Stimulated activated CD8-positive, alpha-beta memory T cell treated with anti-CD3 and anti-CD28 coated beads, Interleukin-2, amount 100 ng/mL, for 48 hours (primary cell): ENCODE data around the gene JHY.
A peak's percentile ranks its signal among the peaks of the same experiment; 100 is the strongest.

Experiments
- DNase-seq, 2 donors: peaks; one replicate each; pipeline ENCODE4 v3.0.0-alpha.2; 2020; ENCODE audit warnings: low read depth in 2 of 2

The JHY gene

GRCh38 chr11:122951211-122951610, 68.7 kb downstream of the JHY start:
- no peak for DNase-seq

- DNase-seq, result no peak
These were observed 71.9 kb downstream of the JHY start for GRCh38 chr11:122954455-122954854.

GRCh38 chr11:122963961-122964360, 81.4 kb downstream of the JHY start:
- no peak for DNase-seq

- DNase-seq, result no peak
These were observed 93.6 kb downstream of the JHY start for GRCh38 chr11:122976061-122976733.

- no peak for DNase-seq
These were observed 94.3 kb downstream of the JHY start for GRCh38 chr11:122976734-122977469.

GRCh38 chr11:122977470-122978298, 95.1 kb downstream of the JHY start:
- DNase-seq, result no peak

GRCh38 chr11:122978299-122978620, 95.7 kb downstream of the JHY start:
- no peak for DNase-seq

- no peak for DNase-seq
These were observed 96.7 kb downstream of the JHY start for GRCh38 chr11:122979103-122979814.

GRCh38 chr11:122979815-122980595, 97.4 kb downstream of the JHY start:
- no peak for DNase-seq

GRCh38 chr11:122981388-122982264, 99.1 kb downstream of the JHY start, which contains the start of gene BSX:
BSX (minus strand) TSS chr11:122981834; CDS start chr11:122981671, 163 bp downstream.
- peak; percentile 39 to 48 for DNase-seq

GRCh38 chr11:122983438-122984185, 101.1 kb downstream of the JHY start:
- DNase-seq, result no peak

GRCh38 chr11:122984186-122985011, 101.8 kb downstream of the JHY start:
- no peak for DNase-seq

- DNase-seq, result no peak
These were observed 113.0 kb downstream of the JHY start for GRCh38 chr11:122995526-122995925.

GRCh38 chr11:122998727-122999366, 116.3 kb downstream of the JHY start:
- DNase-seq, result no peak

- DNase-seq, result no peak
These were observed 118.2 kb downstream of the JHY start for GRCh38 chr11:123000721-123001120.

GRCh38 chr11:123006860-123007542, 124.4 kb downstream of the JHY start:
- DNase-seq, result no peak
